DND-41 (cell line): ENCODE results near the gene PSMA8.

ENCODE experiments used
- ATAC-seq: fragments of 200-7000 bp; cut with Tn5 transposase; 3 replicates; pipeline ENCODE4 v1.9.1; 2021; ENCODE audit warnings: low read depth; ENCODE audit not compliant: insufficient read depth
- DNase-seq: peaks from one replicate; pipeline ENCODE4 v3.0.0-alpha.2; 2020
- H2AFZ ChIP-seq: 2 replicates; pipeline ENCODE4 v1.6.0; 2012; ENCODE audit warnings: low read depth, low read length
- H3K27ac ChIP-seq: 2 replicates; pipeline ENCODE4 v1.5.1; 2012; ENCODE audit warnings: low read length, inconsistent platforms
- H3K27me3 ChIP-seq: fragments of 200-600 bp; sonication (generic); 2 replicates; pipeline ENCODE4 v1.6.0; 2012; ENCODE audit warnings: low read length, mild to moderate bottlenecking, inconsistent platforms; ENCODE audit not compliant: insufficient read depth, poor library complexity
- H3K36me3 ChIP-seq: 2 replicates; pipeline ENCODE4 v1.5.1; 2012; ENCODE audit warnings: low read length, inconsistent platforms; ENCODE audit not compliant: insufficient read depth
- H3K4me1 ChIP-seq: 2 replicates; pipeline ENCODE4 v1.5.1; 2012; ENCODE audit warnings: mild to moderate bottlenecking, low read length; ENCODE audit not compliant: insufficient read depth
- H3K4me2 ChIP-seq: 2 replicates; pipeline ENCODE4 v1.6.0; 2012; ENCODE audit warnings: mild to moderate bottlenecking, moderate library complexity, low read length, inconsistent platforms; ENCODE audit not compliant: insufficient read depth
- H3K4me3 ChIP-seq, 2 experiments: fragments of 200-600 bp in 1 of 2; shearing (Covaris generic) in 1 of 2; 2 replicates each; pipeline ENCODE4 v1.5.1; 2012 to 2016; ENCODE audit warnings: inconsistent platforms in 2 of 2, low read length in 2 of 2, mild to moderate bottlenecking in 2 of 2, low read depth in 1 of 2, moderate library complexity in 1 of 2
- H3K79me2 ChIP-seq: 2 replicates; pipeline ENCODE4 v1.6.0; 2012; ENCODE audit warnings: low read length, inconsistent platforms; ENCODE audit not compliant: insufficient read depth
- H3K9ac ChIP-seq: 2 replicates; pipeline ENCODE4 v1.6.0; 2012; ENCODE audit warnings: low read depth, mild to moderate bottlenecking, inconsistent platforms, low read length, moderate library complexity
- H3K9me3 ChIP-seq: 2 replicates; pipeline ENCODE4 v1.5.1; 2012; ENCODE audit warnings: low read length, moderate library complexity, mild to moderate bottlenecking, inconsistent platforms; ENCODE audit not compliant: insufficient read depth, severe bottlenecking
- H4K20me1 ChIP-seq: 2 replicates; pipeline ENCODE4 v1.6.0; 2012; ENCODE audit warnings: low read length; ENCODE audit not compliant: insufficient read depth
- EZH2 ChIP-seq: IDR thresholded peaks from 3 replicates; pipeline ENCODE4 v1.6.1; 2012; ENCODE audit warnings: borderline replicate concordance, low read depth, mild to moderate bottlenecking, moderate library complexity, low read length, inconsistent platforms; ENCODE audit not compliant: severe bottlenecking
- TF ChIP-seq, protein P1 (sequence below): IDR thresholded peaks from 2 replicates; pipeline ENCODE4 v1.5.1; 2012; ENCODE audit warnings: borderline replicate concordance, low read length, moderate library complexity, mild to moderate bottlenecking; ENCODE audit not compliant: poor library complexity, severe bottlenecking; ENCODE audit errors: extremely low read depth

Gene PSMA8

DNA sequence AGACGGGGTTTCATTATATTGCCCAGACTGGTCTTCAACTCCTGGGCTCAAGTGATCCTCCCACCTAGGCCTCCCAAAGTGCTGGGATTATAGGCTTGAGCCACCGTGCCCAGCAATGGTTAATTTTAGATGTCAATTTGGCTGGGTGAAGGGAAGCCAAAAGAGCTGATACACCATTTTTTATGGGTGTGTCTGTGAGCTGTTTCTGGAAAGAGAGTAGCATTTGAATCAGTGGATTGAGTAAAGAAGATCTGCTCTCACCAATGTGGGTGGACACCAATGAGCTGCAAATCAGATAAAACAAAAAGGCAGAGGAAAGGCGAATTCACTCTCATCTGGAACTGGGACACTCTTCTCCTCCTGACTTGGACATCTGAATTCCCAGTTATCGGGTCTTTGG is 76.5 kb downstream of the PSMA8 start:
- H4K20me1 ChIP-seq = no peaks in the 10 kb centered on the region
- H3K4me1 ChIP-seq = peaks cover 10% of the 10 kb centered on the region
- no peaks in the 10 kb centered on the region for H3K27me3 ChIP-seq
- no peaks in the 10 kb centered on the region for H3K9me3 ChIP-seq
- no peak overlapping the region for H3K27ac ChIP-seq
- H3K4me2 ChIP-seq = no peak overlapping the region
- H3K9ac ChIP-seq = no peak overlapping the region
- H3K4me3 ChIP-seq = no peak overlapping the region
- ATAC-seq = no peak
- no peaks in the 10 kb centered on the region for H3K79me2 ChIP-seq
- DNase-seq = no peak
- no peaks in the 10 kb centered on the region for H3K36me3 ChIP-seq
- TF ChIP-seq EZH2 = no peak
- TF ChIP-seq, protein P1, sequence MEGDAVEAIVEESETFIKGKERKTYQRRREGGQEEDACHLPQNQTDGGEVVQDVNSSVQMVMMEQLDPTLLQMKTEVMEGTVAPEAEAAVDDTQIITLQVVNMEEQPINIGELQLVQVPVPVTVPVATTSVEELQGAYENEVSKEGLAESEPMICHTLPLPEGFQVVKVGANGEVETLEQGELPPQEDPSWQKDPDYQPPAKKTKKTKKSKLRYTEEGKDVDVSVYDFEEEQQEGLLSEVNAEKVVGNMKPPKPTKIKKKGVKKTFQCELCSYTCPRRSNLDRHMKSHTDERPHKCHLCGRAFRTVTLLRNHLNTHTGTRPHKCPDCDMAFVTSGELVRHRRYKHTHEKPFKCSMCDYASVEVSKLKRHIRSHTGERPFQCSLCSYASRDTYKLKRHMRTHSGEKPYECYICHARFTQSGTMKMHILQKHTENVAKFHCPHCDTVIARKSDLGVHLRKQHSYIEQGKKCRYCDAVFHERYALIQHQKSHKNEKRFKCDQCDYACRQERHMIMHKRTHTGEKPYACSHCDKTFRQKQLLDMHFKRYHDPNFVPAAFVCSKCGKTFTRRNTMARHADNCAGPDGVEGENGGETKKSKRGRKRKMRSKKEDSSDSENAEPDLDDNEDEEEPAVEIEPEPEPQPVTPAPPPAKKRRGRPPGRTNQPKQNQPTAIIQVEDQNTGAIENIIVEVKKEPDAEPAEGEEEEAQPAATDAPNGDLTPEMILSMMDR = no peak
- no peak overlapping the region; the same call in 1 of the 2 replicates for H2AFZ ChIP-seq

DNA sequence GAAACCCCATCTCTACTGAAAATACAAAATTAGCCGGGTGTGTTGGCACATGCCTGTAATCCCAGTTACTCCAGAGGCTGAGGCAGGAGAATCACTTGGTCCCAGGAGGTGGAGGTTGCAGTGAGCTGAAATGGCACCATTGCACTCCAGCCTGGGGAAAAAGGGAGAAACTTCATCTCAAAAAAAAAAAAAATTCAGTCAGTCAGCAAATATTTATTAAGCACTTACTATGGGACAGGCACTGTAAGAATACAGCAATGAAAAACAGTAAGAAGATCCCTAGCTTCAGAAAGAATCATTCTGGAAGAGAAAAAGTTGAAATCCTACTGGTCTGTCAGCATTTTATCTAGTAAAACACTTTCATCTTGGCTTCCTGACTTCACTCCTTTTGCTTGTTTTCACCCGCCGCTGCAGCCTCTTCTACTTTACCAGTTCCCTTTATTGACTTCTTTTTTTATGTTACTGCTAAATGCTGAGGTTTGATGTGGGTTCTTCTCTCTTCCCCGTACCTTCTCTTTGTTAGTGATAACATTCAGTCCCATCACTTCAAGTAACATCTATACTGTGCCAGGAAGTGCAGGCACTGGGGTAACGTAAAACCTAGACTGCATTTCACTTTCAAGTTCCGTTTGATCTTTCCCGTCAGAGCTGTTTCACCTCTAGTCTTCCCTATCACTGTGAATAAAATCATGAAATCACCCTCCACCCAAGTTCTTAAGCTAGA is 81.7 kb downstream of the PSMA8 start:
- DNase-seq = peak; percentile 74
- peak overlapping the region; percentile 71 for H2AFZ ChIP-seq
- H4K20me1 ChIP-seq = no peaks in the 10 kb centered on the region
- ATAC-seq = peak; percentile 100
- H3K36me3 ChIP-seq = no peaks in the 10 kb centered on the region
- TF ChIP-seq, protein P1 = no peak
- no peak for TF ChIP-seq EZH2
- H3K27me3 ChIP-seq = no peaks in the 10 kb centered on the region
- H3K79me2 ChIP-seq = no peaks in the 10 kb centered on the region
- H3K9me3 ChIP-seq = no peaks in the 10 kb centered on the region
- peak overlapping the region; percentile 63 for H3K27ac ChIP-seq
- H3K4me3 ChIP-seq = peak overlapping the region; percentile 12 to 50; a peak in 3 of 4 replicates
- peak overlapping the region; percentile 41 for H3K9ac ChIP-seq
- peaks cover 19% of the 10 kb centered on the region for H3K4me1 ChIP-seq
- peak overlapping the region; percentile 53 for H3K4me2 ChIP-seq

DNA sequence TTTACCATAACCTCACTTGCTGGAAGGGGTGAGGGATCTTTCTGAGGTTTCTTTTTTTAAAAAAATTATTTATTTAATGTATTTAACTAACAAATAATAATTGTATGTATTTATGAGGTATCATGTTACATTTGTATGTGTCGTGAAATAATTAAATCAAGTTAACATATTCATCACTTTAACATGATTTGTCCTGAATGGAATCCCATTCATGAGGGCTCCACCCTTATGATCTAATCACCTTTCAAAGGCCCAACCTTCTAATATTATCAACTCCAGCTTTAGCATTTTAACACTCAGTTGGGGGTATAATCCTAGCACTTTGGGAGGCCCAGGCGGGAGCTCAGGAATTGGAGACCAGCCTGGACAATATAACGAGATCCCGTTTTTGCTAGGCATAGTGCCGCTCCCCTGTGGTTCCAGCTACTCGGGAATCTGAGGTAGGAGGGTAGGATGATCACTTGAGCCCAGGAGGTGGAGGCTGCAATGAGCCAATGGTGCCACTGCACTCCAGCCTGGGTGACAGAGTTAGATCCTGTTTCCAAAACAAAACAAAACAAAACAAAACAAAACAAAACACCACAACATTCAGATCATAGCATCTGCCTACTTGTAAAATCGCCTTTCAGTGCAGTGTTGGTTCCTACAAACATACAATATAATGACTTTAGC is 91.5 kb downstream of the PSMA8 start:
- Histone ChIP-seq H3K4me3 (peak overlapping the region in 1 of 2 experiments; percentile 76; a peak in 1 of 4 replicates), H4K20me1 (peaks cover 4% of the 10 kb centered on the region; the same call in 1 of the 2 replicates), H3K9ac (no peak overlapping the region), H3K27me3 (no peaks in the 10 kb centered on the region), H2AFZ (peak overlapping the region; percentile 77), H3K4me1 (peaks cover 35% of the 10 kb centered on the region), H3K27ac (no peak overlapping the region), H3K9me3 (no peaks in the 10 kb centered on the region), H3K79me2 (peaks cover 31% of the 10 kb centered on the region), H3K4me2 (peak overlapping the region; percentile 86), H3K36me3 (no peaks in the 10 kb centered on the region; the same call in 1 of the 2 replicates)
- DNase-seq (no peak), ATAC-seq (no peak)
- TF ChIP-seq EZH2 = no peak
- TF ChIP-seq, protein P1 = no peak
